ENCODE data around the gene NR1H4. TPM values are rescaled to one million over a fixed set of nuclear protein-coding genes. Genes with fewer than 3 reads are reported as not detected.
A peak's percentile ranks its signal among the peaks of the same experiment; 100 is the strongest.

Gene NR1H4
- total and polyA plus RNA-seq, 8 donors = 0.20 to 0.72 (median 0.44) TPM; not detected in 2

- Histone ChIP-seq H3K27me3 (no peaks in the 10 kb centered on the region), H3K4me3 (no peak overlapping the region), H3K36me3 (no peaks in the 10 kb centered on the region), H3K27ac (no peak overlapping the region), H3K9me3 (no peaks in the 10 kb centered on the region), H3K4me1 (peaks cover 0 to 13% of the 10 kb centered on the region in 2 donors)
- intact Hi-C loops (cut with DNase I) = no loop called here
- no peak for TF ChIP-seq CTCF (IDR thresholded peaks at IDR 0.05)
- no peak for ATAC-seq
- no peak for DNase-seq
Observed at GRCh38 chr12:100564905-100565467, 91.3 kb downstream of the NR1H4 start.

GRCh38 chr12:100565987-100566545 lies 92.4 kb downstream of the NR1H4 start:
- intact Hi-C loops (cut with DNase I) = no loop called here
- TF ChIP-seq CTCF (IDR thresholded peaks at IDR 0.05) = no peak
- Histone ChIP-seq H3K27me3 (no peaks in the 10 kb centered on the region), H3K36me3 (no peaks in the 10 kb centered on the region), H3K9me3 (no peaks in the 10 kb centered on the region), H3K4me1 (peaks cover 0 to 13% of the 10 kb centered on the region in 2 donors), H3K4me3 (no peak overlapping the region), H3K27ac (no peak overlapping the region)
- DNase-seq (no peak), ATAC-seq (no peak)

GRCh38 chr12:100566887-100567637 lies 93.4 kb downstream of the NR1H4 start:
- Histone ChIP-seq H3K27ac (no peak overlapping the region), H3K4me1 (peaks cover 0 to 13% of the 10 kb centered on the region in 2 donors), H3K27me3 (no peaks in the 10 kb centered on the region), H3K4me3 (no peak overlapping the region), H3K9me3 (no peaks in the 10 kb centered on the region), H3K36me3 (no peaks in the 10 kb centered on the region)
- no peak for TF ChIP-seq CTCF (IDR thresholded peaks at IDR 0.05)
- ATAC-seq (peak; percentile 83), DNase-seq (peak in 1 of 4 donors; percentile 69)
- intact Hi-C loops (cut with DNase I) = no loop called here

- Histone ChIP-seq H3K27me3 (no peaks in the 10 kb centered on the region), H3K4me3 (no peak overlapping the region), H3K4me1 (peaks cover 0 to 13% of the 10 kb centered on the region in 2 donors), H3K9me3 (no peaks in the 10 kb centered on the region), H3K36me3 (no peaks in the 10 kb centered on the region), H3K27ac (no peak overlapping the region)
- TF ChIP-seq CTCF (IDR thresholded peaks at IDR 0.05) = no peak
- intact Hi-C loops (cut with DNase I) = no loop called here
- DNase-seq = no peak
- ATAC-seq = no peak
Observed at GRCh38 chr12:100567945-100568344, 94.3 kb downstream of the NR1H4 start.

GRCh38 chr12:100572184-100572583 lies 98.5 kb downstream of the NR1H4 start:
- Histone ChIP-seq H3K4me1 (peaks cover 0 to 15% of the 10 kb centered on the region in 2 donors), H3K9me3 (no peaks in the 10 kb centered on the region), H3K27me3 (no peaks in the 10 kb centered on the region), H3K36me3 (no peaks in the 10 kb centered on the region), H3K27ac (no peak overlapping the region), H3K4me3 (no peak overlapping the region)
- no peak for DNase-seq
- TF ChIP-seq CTCF (IDR thresholded peaks at IDR 0.05) = no peak
- intact Hi-C loops (cut with DNase I) = no loop called here
- ATAC-seq = no peak

Measured in left lung (tissue), 10 donors.